ENCODE results near the gene ATOH8. TPM values are rescaled to one million over a fixed set of nuclear protein-coding genes. Genes with fewer than 3 reads are reported as not detected.

Gene ATOH8
- total and polyA plus RNA-seq, 2 donors (not counting 3 experiments of a cell fraction or from before 2014, with no cell fraction given) = 10.3 to 12.8 TPM

DNA sequence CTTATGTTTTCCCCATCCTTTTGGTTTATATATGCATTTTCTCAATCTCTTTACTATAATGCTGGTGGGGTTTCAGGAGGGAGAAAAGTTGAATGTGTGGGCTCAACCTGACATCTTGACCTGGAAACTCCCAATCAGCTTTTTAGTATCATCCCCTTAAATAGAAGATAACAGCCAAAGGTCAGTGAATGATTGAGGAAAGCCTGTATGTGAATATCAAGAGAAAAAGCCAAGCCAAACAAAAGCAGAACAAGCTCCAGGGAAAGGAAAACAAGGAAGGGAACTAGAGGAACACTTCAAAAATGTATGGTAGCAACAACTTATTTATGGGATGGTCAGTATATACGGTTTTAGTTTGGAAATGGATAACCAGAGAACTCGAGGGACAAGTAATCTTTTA lies 28.3 kb upstream of the ATOH8 start:
- Histone ChIP-seq H3K27me3 (ENCODE audit: control insufficient read depth in 2 of 2, insufficient read depth in 2 of 2, low read length in 2 of 2) (peaks cover 0 to 5% of the 10 kb centered on the region in 2 experiments), H3K79me2 (ENCODE audit: control insufficient read depth, insufficient read depth, low read length) (no peaks in the 10 kb centered on the region), H3K27ac (ENCODE audit: insufficient read depth, low read depth, low read length) (no peak overlapping the region), H3K9me1 (replicated peaks; ENCODE audit: control insufficient read depth, extremely low read depth, insufficient read depth, low read length) (no peaks in the 10 kb centered on the region), H3K4me3 (replicated peaks in 1 of 3; ENCODE audit: insufficient read depth in 1 of 3, low read depth in 1 of 3, low read length in 3 of 3) (no peak overlapping the region), H3K9ac (replicated peaks; ENCODE audit: extremely low read depth, insufficient read depth, low read length) (no peak overlapping the region), H2AFZ (ENCODE audit: low read depth, low read length) (no peak overlapping the region), H3K4me2 (ENCODE audit: insufficient read depth, low read length) (no peak overlapping the region), H3K9me3 (replicated peaks; ENCODE audit: control insufficient read depth, insufficient read depth, low read length) (no peaks in the 10 kb centered on the region), H4K20me1 (replicated peaks; ENCODE audit: control insufficient read depth, extremely low read depth, insufficient read depth, low read length) (no peaks in the 10 kb centered on the region), H3K36me3 (ENCODE audit: control insufficient read depth in 2 of 2, extremely low read depth in 1 of 2, insufficient read depth in 2 of 2, low read length in 2 of 2) (no peaks in the 10 kb centered on the region), H3K4me1 (ENCODE audit: control insufficient read depth, extremely low read depth, insufficient read depth, low read length) (no peaks in the 10 kb centered on the region)
- intact Hi-C loops (cut with micrococcal nuclease) (loop anchor here (5.0 kb wide), 2 partner anchors 78 to 162 kb away; partner anchors contain the start of gene ST3GAL5), dilution Hi-C loops (cut with MboI; ENCODE audit: extremely low pct_ligation_motif_present, low sequenced_read_pairs) (no loop called here)
- ChIA-PET POLR2A (no interaction called here), CTCF (interaction anchor here (0.7 to 4.0 kb wide), 17 partner anchors 9 to 357 kb away, joined by 3 to 28 read pairs (median 4); no protein-coding TSS in a partner anchor)
- FAIRE-seq (no peak), DNase-seq (ENCODE audit: low read depth, low spot score) (no peak)
- TF ChIP-seq EZH2 (IDR thresholded peaks at IDR 0.05; ENCODE audit: borderline replicate concordance, low read depth, low read length, severe bottlenecking) = no peak
- TF ChIP-seq FOS (IDR thresholded peaks at IDR 0.05; ENCODE audit: borderline replicate concordance, insufficient read depth, low read length) = no peak
- TF ChIP-seq GATA2 (IDR thresholded peaks at IDR 0.05; ENCODE audit: insufficient read depth, insufficient read length, low read depth, low read length) = no peak
- no peak for TF ChIP-seq JUN (IDR thresholded peaks at IDR 0.05; ENCODE audit: borderline replicate concordance, insufficient read depth, insufficient read length, low read depth)
- TF ChIP-seq MYC (IDR thresholded peaks at IDR 0.05; ENCODE audit: low read depth, low read length) = no peak
- TF ChIP-seq, protein P1, sequence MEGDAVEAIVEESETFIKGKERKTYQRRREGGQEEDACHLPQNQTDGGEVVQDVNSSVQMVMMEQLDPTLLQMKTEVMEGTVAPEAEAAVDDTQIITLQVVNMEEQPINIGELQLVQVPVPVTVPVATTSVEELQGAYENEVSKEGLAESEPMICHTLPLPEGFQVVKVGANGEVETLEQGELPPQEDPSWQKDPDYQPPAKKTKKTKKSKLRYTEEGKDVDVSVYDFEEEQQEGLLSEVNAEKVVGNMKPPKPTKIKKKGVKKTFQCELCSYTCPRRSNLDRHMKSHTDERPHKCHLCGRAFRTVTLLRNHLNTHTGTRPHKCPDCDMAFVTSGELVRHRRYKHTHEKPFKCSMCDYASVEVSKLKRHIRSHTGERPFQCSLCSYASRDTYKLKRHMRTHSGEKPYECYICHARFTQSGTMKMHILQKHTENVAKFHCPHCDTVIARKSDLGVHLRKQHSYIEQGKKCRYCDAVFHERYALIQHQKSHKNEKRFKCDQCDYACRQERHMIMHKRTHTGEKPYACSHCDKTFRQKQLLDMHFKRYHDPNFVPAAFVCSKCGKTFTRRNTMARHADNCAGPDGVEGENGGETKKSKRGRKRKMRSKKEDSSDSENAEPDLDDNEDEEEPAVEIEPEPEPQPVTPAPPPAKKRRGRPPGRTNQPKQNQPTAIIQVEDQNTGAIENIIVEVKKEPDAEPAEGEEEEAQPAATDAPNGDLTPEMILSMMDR (IDR thresholded peaks at IDR 0.05; ENCODE audit: extremely low read depth in 1 of 2, insufficient read depth in 1 of 2, low read depth in 1 of 2, low read length in 2 of 2) = no peak
- TF ChIP-seq POLR2AphosphoS5 (IDR thresholded peaks at IDR 0.05; ENCODE audit: insufficient read depth, low read depth, low read length) = no peak
- TF ChIP-seq, protein P2, sequence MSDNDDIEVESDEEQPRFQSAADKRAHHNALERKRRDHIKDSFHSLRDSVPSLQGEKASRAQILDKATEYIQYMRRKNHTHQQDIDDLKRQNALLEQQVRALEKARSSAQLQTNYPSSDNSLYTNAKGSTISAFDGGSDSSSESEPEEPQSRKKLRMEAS (IDR thresholded peaks at IDR 0.05; ENCODE audit: insufficient read depth, insufficient read length) = no peak
- no peak for TF ChIP-seq POLR2A (IDR thresholded peaks at IDR 0.05; ENCODE audit: low read depth, low read length)
- no TSS peak for BruUV-seq (replicated peaks)

Data from endothelial cell of umbilical vein (primary cell).